ENCODE results near the gene APOBEC3H. TPM values are rescaled to one million over a fixed set of nuclear protein-coding genes. Genes with fewer than 3 reads are reported as not detected.

APOBEC3H gene
- total RNA-seq, 4 donors from 2014 or later = 0.39 TPM; not detected in 3

GRCh38 chr22:39134366-39135091, 37.5 kb downstream of the APOBEC3H start:
- Histone ChIP-seq H3K4me3 (no peak overlapping the region), H3K27ac (replicated peaks in 1 of 4) (peak overlapping the region in 1 of 4 donors; percentile 19), H3K4me1 (peaks cover 16 to 52% (median 40%) of the 10 kb centered on the region in 4 donors), H3K36me3 (peaks cover 26 to 78% (median 40%) of the 10 kb centered on the region in 4 donors), H3K27me3 (no peaks in the 10 kb centered on the region), H3K9me3 (no peaks in the 10 kb centered on the region)
- TF ChIP-seq POLR2AphosphoS5 (IDR thresholded peaks at IDR 0.05) = no peak
- TF ChIP-seq EP300 (IDR thresholded peaks at IDR 0.05) = no peak
- no peak for TF ChIP-seq POLR2A (IDR thresholded peaks at IDR 0.05; ENCODE audit: low read depth)
- no peak for TF ChIP-seq CTCF (IDR thresholded peaks at IDR 0.05)
- DNase-seq (ENCODE audit: extremely low spot score) = no peak
- intact Hi-C loops (cut with DNase I) = no loop called here
- 89% methylated on average over 14 of the region's 35 CpGs for WGBS

GRCh38 chr22:39135092-39135896, 38.2 kb downstream of the APOBEC3H start:
- H3K9me3 ChIP-seq = no peaks in the 10 kb centered on the region
- peak overlapping the region in 1 of 4 donors; percentile 19 for H3K27ac ChIP-seq (replicated peaks in 1 of 4)
- H3K27me3 ChIP-seq = no peaks in the 10 kb centered on the region
- intact Hi-C loops (cut with DNase I) = no loop called here
- H3K4me1 ChIP-seq = peaks cover 19 to 49% (median 39%) of the 10 kb centered on the region in 4 donors
- H3K4me3 ChIP-seq = no peak overlapping the region
- 59% methylated on average over 6 of the region's 15 CpGs for WGBS
- H3K36me3 ChIP-seq = peaks cover 26 to 77% (median 38%) of the 10 kb centered on the region in 4 donors
- TF ChIP-seq CTCF (IDR thresholded peaks at IDR 0.05) (peak; percentile 36 to 57 (median 51)), POLR2AphosphoS5 (IDR thresholded peaks at IDR 0.05) (peak in 1 of 2 donors; percentile 23), EP300 (IDR thresholded peaks at IDR 0.05) (no peak)
- DNase-seq (ENCODE audit: extremely low spot score) = no peak

GRCh38 chr22:39136317-39136716, 39.3 kb downstream of the APOBEC3H start:
- Histone ChIP-seq H3K9me3 (no peaks in the 10 kb centered on the region), H3K4me1 (peaks cover 11 to 47% (median 30%) of the 10 kb centered on the region in 4 donors), H3K4me3 (no peak overlapping the region), H3K36me3 (peaks cover 26 to 84% (median 47%) of the 10 kb centered on the region in 4 donors), H3K27me3 (no peaks in the 10 kb centered on the region), H3K27ac (replicated peaks in 1 of 4) (no peak overlapping the region)
- DNase-seq (ENCODE audit: extremely low spot score) = no peak
- TF ChIP-seq POLR2A (IDR thresholded peaks at IDR 0.05; ENCODE audit: low read depth) (no peak), CTCF (IDR thresholded peaks at IDR 0.05) (no peak), EP300 (IDR thresholded peaks at IDR 0.05) (no peak), POLR2AphosphoS5 (IDR thresholded peaks at IDR 0.05) (no peak)
- intact Hi-C loops (cut with DNase I) = no loop called here
- 92% methylated on average over 5 of the region's 8 CpGs for WGBS

GRCh38 chr22:39138357-39138997, 41.4 kb downstream of the APOBEC3H start:
- H3K9me3 ChIP-seq = no peaks in the 10 kb centered on the region
- TF ChIP-seq CTCF (IDR thresholded peaks at IDR 0.05) (no peak), POLR2A (IDR thresholded peaks at IDR 0.05; ENCODE audit: low read depth) (no peak)
- H3K27me3 ChIP-seq = no peaks in the 10 kb centered on the region
- WGBS = 77% methylated on average over 11 of the region's 14 CpGs
- no peak overlapping the region for H3K4me3 ChIP-seq
- peaks cover 7 to 45% (median 29%) of the 10 kb centered on the region in 4 donors for H3K4me1 ChIP-seq
- no peak for DNase-seq (ENCODE audit: extremely low spot score)
- H3K36me3 ChIP-seq = peaks cover 16 to 70% (median 34%) of the 10 kb centered on the region in 4 donors
- H3K27ac ChIP-seq (replicated peaks in 1 of 4) = no peak overlapping the region
- intact Hi-C loops (cut with DNase I) = no loop called here

Measured in esophagus muscularis mucosa (tissue), 4 donors.